COR-L47 (cell line): ENCODE measurements around the gene DPEP2NB.
A peak's percentile ranks its signal among the peaks of the same experiment; 100 is the strongest.
"Not testable (repeated sequence)": the region's sequence is repeated elsewhere in the genome, so short reads cannot be mapped to it uniquely, and the experiment has no call there.

Source experiments
- DNase-seq: peaks from one replicate; lab custom pipeline; 2025; lab: John Stamatoyannopoulos, UW

The DPEP2NB gene

GRCh38 chr16:67982011-67982696, 33.6 kb downstream of the DPEP2NB start:
- DNase-seq: no peak

GRCh38 chr16:67979955-67980678, 35.6 kb downstream of the DPEP2NB start, which contains the start of gene DPEP3:
DPEP3 (minus strand) TSS chr16:67980499; CDS start chr16:67980380, 119 bp downstream.
- no peak for DNase-seq

DNA sequence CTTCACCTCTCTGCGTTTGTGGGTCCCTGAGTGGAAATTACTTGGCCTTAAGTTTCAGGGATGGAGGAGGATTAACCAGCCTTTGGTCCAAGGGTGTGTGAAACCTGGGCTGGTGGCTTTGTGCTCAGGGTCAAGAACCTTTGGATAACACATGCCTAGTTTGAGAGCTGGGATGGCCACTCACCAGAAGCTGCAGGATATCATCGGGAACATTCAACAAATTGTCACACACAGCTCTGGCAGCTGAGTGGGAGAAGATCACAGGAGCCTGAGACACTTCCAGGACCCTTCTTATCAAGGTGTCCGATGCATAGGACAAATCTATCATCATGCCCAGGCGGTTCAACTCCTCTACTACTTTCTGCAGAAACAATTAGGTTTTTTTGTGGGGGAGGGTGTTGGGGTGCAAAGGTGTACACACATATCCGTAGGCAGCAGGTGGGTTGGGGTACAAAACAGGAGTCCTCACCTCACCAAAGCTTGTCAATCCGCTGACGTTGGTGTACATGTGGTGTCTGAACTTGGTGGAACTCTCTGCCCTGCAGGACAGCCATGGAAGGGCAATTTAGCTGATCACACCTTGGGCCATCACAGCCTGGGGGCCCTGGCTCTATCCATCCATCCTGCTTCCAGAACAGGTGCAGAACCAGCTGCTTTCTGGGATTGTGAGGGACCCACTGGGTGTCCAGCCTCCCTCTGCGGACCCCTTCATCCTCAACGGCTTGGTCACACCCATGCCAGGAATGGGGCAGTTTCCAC, 38.1 kb downstream of the DPEP2NB start:
- no peak for DNase-seq

GRCh38 chr16:67977005-67977404, 38.7 kb downstream of the DPEP2NB start:
- DNase-seq: no peak

DNA sequence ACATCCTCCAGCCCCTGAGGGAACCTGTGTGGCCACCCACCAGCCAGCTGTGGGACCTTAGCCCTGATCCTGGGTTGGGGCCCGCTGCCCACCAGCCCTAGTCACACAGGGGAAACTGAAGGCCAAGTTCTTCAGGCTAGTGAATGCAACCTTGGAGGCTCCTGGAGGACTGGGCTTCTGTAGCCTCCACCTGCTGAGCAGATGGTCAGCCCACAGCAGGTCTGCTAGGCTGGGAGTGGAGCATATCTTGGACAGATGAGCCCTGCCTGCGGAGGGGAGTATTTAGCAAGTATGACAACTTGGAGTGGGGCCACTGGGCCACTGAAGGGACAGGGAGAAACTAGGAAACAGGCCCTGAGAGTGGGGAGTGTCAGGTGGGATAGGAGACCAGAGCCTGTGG, 39.5 kb downstream of the DPEP2NB start:
- no peak for DNase-seq

- DNase-seq: no peak
Measured at GRCh38 chr16:67975321-67976105, 40.2 kb downstream of the DPEP2NB start.

- not testable (repeated sequence) for DNase-seq
Measured at GRCh38 chr16:67972285-67972684, 43.4 kb downstream of the DPEP2NB start.

GRCh38 chr16:67971111-67971510, 44.6 kb downstream of the DPEP2NB start:
- DNase-seq: no peak

GRCh38 chr16:67969254-67970039, 46.3 kb downstream of the DPEP2NB start:
- no peak for DNase-seq

GRCh38 chr16:67968400-67969253, 47.1 kb downstream of the DPEP2NB start, which contains the start of gene SLC12A4:
SLC12A4 (minus strand) TSS chr16:67968637; CDS start chr16:67968553, 84 bp downstream.
- peak; percentile 65 for DNase-seq

GRCh38 chr16:67967958-67968399, 47.7 kb downstream of the DPEP2NB start:
- DNase-seq: no peak

DNA sequence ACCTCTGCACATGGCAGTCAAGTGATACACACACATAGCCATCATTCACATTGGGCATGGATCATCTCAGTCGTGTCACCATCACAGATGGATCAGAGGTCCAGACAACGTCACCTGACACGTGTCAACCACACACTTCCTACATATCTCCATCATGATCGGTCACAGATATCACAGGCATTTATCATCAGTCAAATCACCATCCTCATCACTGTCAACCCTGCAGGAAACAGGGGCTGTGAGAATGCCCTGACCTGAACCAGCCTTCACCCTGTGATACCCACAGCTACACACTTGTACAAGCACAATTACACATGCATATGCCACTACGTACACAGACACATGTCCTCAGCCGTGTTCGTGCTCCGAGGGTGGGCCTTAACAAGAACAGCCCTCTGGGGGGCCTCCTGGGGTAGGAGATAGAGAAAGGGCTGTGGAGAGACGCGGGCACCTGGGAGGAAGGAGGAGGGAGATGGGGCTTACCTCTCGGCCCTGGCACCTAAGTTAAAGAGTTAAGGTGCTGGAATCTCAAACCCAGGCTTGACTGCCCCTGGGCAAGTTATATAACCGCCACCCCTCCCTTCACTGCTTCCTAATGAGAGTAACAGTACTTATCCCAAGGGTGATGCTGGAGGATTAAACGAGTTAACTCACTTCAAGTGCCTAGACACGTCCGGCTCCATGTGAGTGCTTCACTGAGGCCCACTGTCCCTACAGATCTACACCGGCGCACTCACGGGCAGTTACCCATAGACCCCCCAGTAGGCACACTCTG, 48.3 kb downstream of the DPEP2NB start:
- no peak for DNase-seq

- DNase-seq: no peak
Measured at GRCh38 chr16:67966549-67967182, 49.0 kb downstream of the DPEP2NB start.

DNA sequence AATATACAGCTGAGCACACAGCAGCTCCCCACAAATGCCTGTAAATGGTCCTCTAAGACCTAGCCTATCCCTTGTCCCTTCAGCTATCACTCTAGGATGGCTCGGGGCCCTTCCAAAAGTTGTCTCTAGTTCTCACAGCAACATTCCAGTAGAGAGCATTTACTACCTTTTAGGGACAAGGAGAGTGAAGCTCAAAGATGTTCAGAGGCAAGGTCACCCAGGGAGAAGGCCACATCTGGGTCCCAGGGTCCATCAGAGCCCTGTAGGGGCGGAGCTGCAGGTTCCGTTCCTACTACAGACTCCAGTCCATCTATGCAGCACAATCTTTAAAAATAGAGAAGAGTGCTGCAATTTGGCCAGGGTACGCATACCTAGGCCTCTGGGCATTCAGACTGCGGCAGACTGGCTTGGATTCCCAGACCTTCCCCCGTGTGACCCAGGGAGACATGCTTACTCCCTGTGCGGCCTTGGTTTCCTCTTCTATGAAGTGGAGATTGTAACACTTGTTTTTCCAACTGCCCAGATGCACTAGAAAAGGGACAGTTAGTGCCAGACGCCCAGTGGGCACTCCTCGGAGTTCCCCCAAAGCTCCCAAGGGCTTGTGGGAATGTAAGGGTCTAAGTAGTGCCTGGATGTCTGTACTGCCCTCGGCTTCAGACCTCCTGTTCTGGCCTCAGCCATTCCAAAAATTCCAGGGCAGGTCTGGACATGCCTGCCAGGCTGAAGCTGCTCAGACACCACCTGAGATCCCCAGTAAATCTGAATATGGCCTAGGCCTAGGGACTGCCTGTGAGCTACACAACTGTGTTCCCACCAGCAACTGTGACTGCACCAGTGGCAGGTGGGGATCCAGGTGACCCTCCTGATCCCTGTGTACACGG, 49.8 kb downstream of the DPEP2NB start:
- no peak for DNase-seq

DNA sequence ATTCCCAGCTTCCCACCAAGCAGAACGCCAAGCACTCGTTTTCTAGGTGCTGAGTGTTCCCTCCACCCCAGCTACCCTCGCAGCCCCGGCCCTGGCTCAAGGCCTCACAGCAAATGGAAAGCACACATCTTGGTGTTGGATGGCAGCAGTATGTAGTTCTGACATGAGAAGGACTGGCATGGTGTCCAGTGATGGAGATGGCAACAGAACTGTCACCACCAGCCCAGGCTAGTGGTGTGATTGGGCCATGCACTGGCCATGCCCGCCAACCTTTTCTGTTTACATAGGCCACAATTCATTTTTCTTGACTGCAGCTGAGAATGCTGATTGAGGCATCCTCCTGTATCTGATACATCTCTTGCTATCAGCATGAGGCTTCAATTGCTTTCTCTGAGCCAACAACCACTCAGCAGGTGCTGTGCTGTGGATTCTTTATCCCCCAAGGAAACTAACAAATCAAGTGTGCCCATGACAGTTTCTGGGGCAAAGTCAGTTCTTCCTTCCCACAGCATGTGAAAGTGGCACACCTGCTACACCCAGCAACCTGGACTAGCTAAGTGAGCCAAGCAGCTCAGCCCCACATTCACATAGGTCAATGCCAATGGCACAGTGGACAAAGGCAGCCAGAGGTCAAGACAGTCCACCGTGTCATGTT, 51.1 kb downstream of the DPEP2NB start:
- DNase-seq: peak; percentile 43

GRCh38 chr16:67963662-67964321, 51.9 kb downstream of the DPEP2NB start:
- DNase-seq: no peak
